Spleen (tissue), 11 donors: ENCODE results near the gene TCTA. TPM values are rescaled to one million over a fixed set of nuclear protein-coding genes. Genes with fewer than 3 reads are reported as not detected.

ENCODE experiments used
- DNase-seq: peaks from one replicate; pipeline ENCODE4 v3.0.0-alpha.2; 2020
- H3K27ac ChIP-seq, 8 donors: fragments of 200-600 bp; sonication (generic) in 7 of 8; 1 replicate in 4 of 8; 2 replicates in 4 of 8; pipeline versions ENCODE4 v1.5.0 to v1.8.0; 2016 to 2021; ENCODE audit warnings: inconsistent platforms in 4 of 8, mild to moderate bottlenecking in 4 of 8, moderate library complexity in 1 of 8
- H3K27me3 ChIP-seq, 7 donors: fragments of 200-600 bp; sonication (generic) in 6 of 7; replicated peaks in 1 of 7; 1 replicate in 4 of 7; 2 replicates in 3 of 7; pipeline versions ENCODE4 v1.5.0 to v1.8.0; 2016 to 2021; ENCODE audit warnings: inconsistent platforms in 3 of 7, mild to moderate bottlenecking in 1 of 7
- H3K36me3 ChIP-seq, 6 donors: fragments of 200-600 bp; sonication (generic) in 5 of 6; 1 replicate in 4 of 6; 2 replicates in 2 of 6; pipeline versions ENCODE4 v1.5.0 to v1.8.0; 2016 to 2021; ENCODE audit warnings: inconsistent platforms in 2 of 6
- H3K4me1 ChIP-seq, 6 donors: fragments of 200-600 bp; sonication (generic) in 5 of 6; 1 replicate in 3 of 6; 2 replicates in 3 of 6; pipeline versions ENCODE4 v1.5.0 to v1.8.0; 2016 to 2021; ENCODE audit warnings: inconsistent platforms in 3 of 6
- H3K4me3 ChIP-seq, 8 donors: fragments of 200-600 bp; sonication (generic) in 7 of 8; 1 replicate in 4 of 8; 2 replicates in 4 of 8; pipeline versions ENCODE4 v1.5.0 to v1.8.0; 2016 to 2021; ENCODE audit warnings: inconsistent platforms in 4 of 8, mild to moderate bottlenecking in 4 of 8, moderate library complexity in 2 of 8
- H3K9me3 ChIP-seq, 8 donors: fragments of 200-600 bp; sonication (generic) in 7 of 8; 1 replicate in 4 of 8; 2 replicates in 4 of 8; pipeline versions ENCODE4 v1.5.0 to v1.8.0; 2016 to 2021; ENCODE audit warnings: inconsistent platforms in 4 of 8
- CTCF ChIP-seq, 11 experiments: fragments of 200-600 bp in 7 of 11; fragments of 450-650 bp in 4 of 11; sonication (generic) in 4 of 11; IDR thresholded peaks in 8 of 11; conservative IDR thresholded peaks in 3 of 11; 1 replicate in 7 of 11; 2 replicates in 4 of 11; pipeline versions ENCODE4 v1.4.0 to v1.8.0; 2016 to 2021; ENCODE audit warnings: antibody characterized with exemption in 11 of 11, inconsistent platforms in 4 of 11, mild to moderate bottlenecking in 1 of 11
- POLR2A ChIP-seq, 3 donors: fragments of 450-650 bp; IDR thresholded peaks; one replicate each; pipeline ENCODE4 v1.5.1; 2017; ENCODE audit warnings: antibody characterized with exemption in 3 of 3, mild to moderate bottlenecking in 1 of 3
- POLR2AphosphoS5 ChIP-seq, 3 donors: sonication (generic); formaldehyde crosslinking; IDR thresholded peaks; one replicate each; pipeline ENCODE4 v1.5.1; 2017; ENCODE audit warnings: antibody characterized with exemption in 3 of 3
- WGBS, 5 donors: extraction: QIAGEN DNeasy Blood & Tissue Kit in 3 of 5; methylation state at CpG; one replicate each; pipeline versions ENCODE4 v1.1.5 to v1.1.7; 2013 to 2018; 5-methylcytosine and 5-hydroxymethylcytosine counted together
- intact Hi-C: fragments of 100-400 bp; cut with DNase I; formaldehyde crosslinking; loops from one replicate; pipeline ENCODE4 v1.15.0; 2023; ENCODE audit warnings: low total_unique reads
- polyA plus RNA-seq, 3 donors: library from polyadenylated mRNA; stranded (reverse); fragments of 200-250 nt; gene quantifications; one replicate each; pipeline ENCODE4 v1.2.1, GENCODE V29; 2013
- total RNA-seq, 7 donors: library from RNA; depleted of rRNA in 3 of 7; stranded (reverse); fragments of >200 nt in 3 of 7; fragmentation: NEBNext Ultra II Directional in 4 of 7; extraction: Animal tissue kit (Norgen Biotek cat#: 25700) in 4 of 7; gene quantifications; one replicate each; pipeline versions ENCODE4 v1.1.0 to v1.2.1, GENCODE V29; 2016 to 2021
- donor health status: healthy with polysubstance abuse.
- donor health status: DM: no; HTN: no; CAD: no; lungs with moderate emphysema.
- donor health status: DM: no; HTN: no; CAD: no.
- donor health status: Bipolar disorder and iron deficiency.
- donor health status: healthy.
- donor health status: DM: no; HTN: no; CAD: no.
- donor health status: DM: yes; HTN: yes; CAD: no.

Gene TCTA
- total and polyA plus RNA-seq, 10 donors = 18.2 to 39.4 (median 27.8) TPM

- peak; percentile 67 for DNase-seq
- WGBS, 5 donors = 87 to 98% (median 95%) methylated on average over 6 of the region's 6 CpGs
- no peaks in the 10 kb centered on the region for H3K9me3 ChIP-seq
- H3K4me3 ChIP-seq = no peak overlapping the region
- TF ChIP-seq CTCF (IDR thresholded peaks at IDR 0.05 in 8 of 11, conservative IDR thresholded peaks at IDR 0.05 in 3 of 11) (no peak), POLR2A (IDR thresholded peaks at IDR 0.05) (no peak), POLR2AphosphoS5 (IDR thresholded peaks at IDR 0.05) (no peak)
- H3K4me1 ChIP-seq = peaks cover 2 to 55% (median 22%) of the 10 kb centered on the region in 6 donors
- H3K36me3 ChIP-seq = peaks cover 0 to 40% (median 18%) of the 10 kb centered on the region in 6 donors
- H3K27me3 ChIP-seq = no peaks in the 10 kb centered on the region
- peak overlapping the region in 1 of 8 donors; percentile 21 for H3K27ac ChIP-seq
- intact Hi-C loops = no loop called here
These were observed 12.6 kb downstream of the TCTA start for GRCh38 chr3:49424816-49425215.

GRCh38 chr3:49427586-49427985, 15.4 kb downstream of the TCTA start:
- intact Hi-C loops = no loop called here
- Histone ChIP-seq H3K36me3 (peaks cover 0 to 33% (median 18%) of the 10 kb centered on the region in 6 donors), H3K27me3 (no peaks in the 10 kb centered on the region), H3K4me1 (peaks cover 5 to 42% (median 17%) of the 10 kb centered on the region in 6 donors), H3K27ac (no peak overlapping the region), H3K4me3 (no peak overlapping the region), H3K9me3 (no peaks in the 10 kb centered on the region)
- 83 to 97% (median 86%) methylated on average over 2 of the region's 2 CpGs for WGBS, 5 donors
- TF ChIP-seq POLR2AphosphoS5 (IDR thresholded peaks at IDR 0.05) = no peak
- TF ChIP-seq POLR2A (IDR thresholded peaks at IDR 0.05) = no peak
- TF ChIP-seq CTCF (IDR thresholded peaks at IDR 0.05 in 8 of 11, conservative IDR thresholded peaks at IDR 0.05 in 3 of 11) = no peak
- DNase-seq = no peak

DNA sequence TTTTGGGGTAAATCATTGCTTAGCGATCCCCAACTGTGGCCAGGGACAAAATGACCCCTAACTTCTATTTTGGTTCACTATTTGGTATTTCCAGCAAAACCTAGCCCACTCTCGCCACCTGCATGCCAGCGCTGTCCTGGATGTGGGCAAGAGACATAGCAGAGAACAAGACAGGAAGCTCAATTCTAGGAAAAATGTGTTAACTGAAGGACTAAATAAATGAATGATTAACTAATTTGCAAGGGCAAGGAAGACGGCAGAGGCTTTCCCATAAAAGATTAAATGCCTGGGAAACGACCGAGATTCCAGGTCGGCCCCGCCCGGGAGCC, 16.5 kb downstream of the TCTA start:
- DNase-seq = no peak
- no peaks in the 10 kb centered on the region for H3K9me3 ChIP-seq
- H3K27me3 ChIP-seq = no peaks in the 10 kb centered on the region
- peak overlapping the region; percentile 83 to 94 (median 92) for H3K27ac ChIP-seq
- peak overlapping the region; percentile 55 to 80 (median 66) for H3K4me3 ChIP-seq
- peaks cover 0 to 26% (median 18%) of the 10 kb centered on the region in 6 donors for H3K36me3 ChIP-seq
- 2 to 5% (median 4%) methylated on average over 9 of the region's 9 CpGs for WGBS, 5 donors
- peaks cover 5 to 31% (median 15%) of the 10 kb centered on the region in 6 donors for H3K4me1 ChIP-seq
- intact Hi-C loops = no loop called here
- TF ChIP-seq POLR2A (IDR thresholded peaks at IDR 0.05) (no peak), POLR2AphosphoS5 (IDR thresholded peaks at IDR 0.05) (no peak), CTCF (IDR thresholded peaks at IDR 0.05 in 8 of 11, conservative IDR thresholded peaks at IDR 0.05 in 3 of 11) (no peak)

GRCh38 chr3:49434731-49435130, 22.5 kb downstream of the TCTA start:
- DNase-seq = no peak
- 81 to 90% (median 87%) methylated on average over 5 of the region's 5 CpGs for WGBS, 5 donors
- TF ChIP-seq POLR2AphosphoS5 (IDR thresholded peaks at IDR 0.05) (no peak), POLR2A (IDR thresholded peaks at IDR 0.05) (no peak), CTCF (IDR thresholded peaks at IDR 0.05 in 8 of 11, conservative IDR thresholded peaks at IDR 0.05 in 3 of 11) (no peak)
- Histone ChIP-seq H3K27me3 (no peaks in the 10 kb centered on the region), H3K9me3 (no peaks in the 10 kb centered on the region), H3K27ac (no peak overlapping the region), H3K36me3 (no peaks in the 10 kb centered on the region), H3K4me3 (no peak overlapping the region), H3K4me1 (peaks cover 4 to 8% (median 5%) of the 10 kb centered on the region in 6 donors)
- intact Hi-C loops = no loop called here
